Stimulated activated CD8-positive, alpha-beta memory T cell treated with anti-CD3 and anti-CD28 coated beads, Interleukin-15, amount 100 ng/mL, for 48 hours (primary cell): Measurements from ENCODE around the gene FAM174B.

Source experiments
- DNase-seq, 2 donors: peaks; one replicate each; pipeline ENCODE4 v3.0.0-alpha.2; 2020; ENCODE audit warnings: low read depth in 2 of 2

FAM174B gene

DNA sequence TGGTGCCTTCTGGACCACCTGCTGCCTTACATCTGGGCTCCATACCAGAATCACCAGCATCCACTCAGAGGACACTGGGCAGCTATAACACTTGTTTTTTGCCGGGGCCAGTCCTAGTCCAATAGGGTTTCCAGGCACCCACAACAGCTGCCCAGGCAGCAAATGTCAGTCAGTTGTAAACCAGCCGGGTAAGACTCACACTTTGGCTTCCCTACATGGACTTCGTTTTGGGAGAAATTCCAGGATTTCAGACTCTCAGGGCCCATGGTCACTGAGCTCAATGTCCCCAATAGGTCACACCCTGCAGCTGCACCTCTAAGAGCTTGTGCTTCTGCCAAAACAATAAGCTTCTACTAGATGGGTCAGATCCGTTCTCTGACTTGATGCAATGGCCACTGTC lies 83.8 kb downstream of the FAM174B start:
- no peak for DNase-seq

DNA sequence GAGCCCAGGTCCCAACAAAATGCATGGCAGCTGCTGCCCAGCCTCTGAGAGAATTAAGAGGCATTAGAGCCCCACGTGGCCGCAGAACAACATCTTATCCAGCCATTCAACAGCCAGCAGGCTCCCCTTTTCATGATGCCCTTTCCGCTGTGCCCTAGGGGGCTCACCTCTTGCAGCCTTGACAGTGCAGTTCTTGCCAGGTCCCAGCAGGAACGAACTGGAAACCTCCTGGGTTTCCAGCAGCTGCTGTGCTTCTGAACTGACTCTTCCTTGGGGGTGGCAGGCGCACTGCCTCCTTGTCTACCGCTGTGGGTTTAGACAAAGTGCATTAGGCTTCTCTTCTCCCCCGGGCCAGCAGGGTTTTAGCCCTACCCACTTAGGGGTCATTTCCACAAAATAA lies 85.2 kb downstream of the FAM174B start:
- DNase-seq = no peak

DNA sequence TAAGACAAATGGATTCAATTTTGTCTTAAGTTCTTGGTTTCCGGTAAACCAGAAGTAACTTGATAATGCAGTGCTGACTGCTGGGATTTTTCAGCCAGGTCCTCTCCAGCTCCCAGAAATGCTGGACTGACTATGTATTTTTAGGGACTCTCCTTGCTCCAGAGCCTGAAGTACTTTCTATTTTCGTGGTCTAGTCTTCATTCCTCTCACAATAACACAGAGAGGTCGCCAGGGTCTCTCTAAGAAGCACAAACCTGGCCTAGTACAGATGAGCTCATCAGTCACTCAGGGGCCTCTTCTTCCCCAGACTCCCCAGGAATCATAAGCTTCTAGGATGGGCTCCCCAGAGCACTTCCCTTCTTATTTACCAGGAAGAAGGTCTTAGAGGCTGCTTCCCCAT lies 85.8 kb downstream of the FAM174B start:
- no peak for DNase-seq
